HepG2 (cell line): ENCODE measurements around the gene TSPAN17. TPM values are rescaled to one million over a fixed set of nuclear protein-coding genes. Genes with fewer than 3 reads are reported as not detected.

Experiments used
- GFI1 ChIP-seq: sonication (generic); formaldehyde crosslinking; IDR thresholded peaks from 2 replicates; pipeline ENCODE4 v1.5.0; 2020; ENCODE audit warnings: missing genetic modification reagents, mild to moderate bottlenecking, borderline replicate concordance
- HDAC2 ChIP-seq: sonication (generic); formaldehyde crosslinking; IDR thresholded peaks from 2 replicates; pipeline ENCODE4 v1.4.0; 2020; ENCODE audit warnings: missing genetic modification reagents
- KDM3A ChIP-seq: IDR thresholded peaks from 2 replicates; pipeline ENCODE4 v1.6.1; 2018; ENCODE audit warnings: low read depth, missing compliant biosample characterization
- MEF2D ChIP-seq: sonication (generic); formaldehyde crosslinking; IDR thresholded peaks from 2 replicates; pipeline ENCODE4 v1.5.1; 2020; ENCODE audit warnings: mild to moderate bottlenecking, missing genetic modification reagents
- REXO4 ChIP-seq: sonication (generic); formaldehyde crosslinking; IDR thresholded peaks from 2 replicates; pipeline ENCODE4 v1.8.0; 2022; ENCODE audit warnings: missing genetic modification reagents, mild to moderate bottlenecking, borderline replicate concordance
- SOX6 ChIP-seq, 2 experiments: fragments of 450-650 bp in 1 of 2; sonication (generic) in 1 of 2; formaldehyde crosslinking in 1 of 2; IDR thresholded peaks; 2 replicates each; pipeline versions ENCODE4 v1.4.0 to v1.6.1; 2017 to 2020; ENCODE audit warnings: antibody characterized with exemption in 1 of 2, mild to moderate bottlenecking in 1 of 2, missing genetic modification reagents in 1 of 2
- THAP11 ChIP-seq: IDR thresholded peaks from 2 replicates; pipeline ENCODE4 v1.6.1; 2016; ENCODE audit warnings: missing biosample characterization, missing genetic modification reagents
- ZNF232 ChIP-seq: sonication (generic); formaldehyde crosslinking; IDR thresholded peaks from 2 replicates; pipeline ENCODE4 v1.4.0; 2020; ENCODE audit warnings: missing genetic modification reagents, borderline replicate concordance
- ZNF607 ChIP-seq: sonication (generic); formaldehyde crosslinking; IDR thresholded peaks from 2 replicates; pipeline ENCODE4 v1.5.1; 2020; ENCODE audit warnings: missing genetic modification reagents, mild to moderate bottlenecking, borderline replicate concordance
- ZNF619 ChIP-seq: sonication (generic); formaldehyde crosslinking; IDR thresholded peaks from 2 replicates; pipeline ENCODE4 v1.4.0; 2020; ENCODE audit warnings: mild to moderate bottlenecking, missing genetic modification reagents
- ZNF713 ChIP-seq: sonication (generic); formaldehyde crosslinking; IDR thresholded peaks from 2 replicates; pipeline ENCODE4 v1.4.0; 2020; ENCODE audit warnings: mild to moderate bottlenecking, missing genetic modification reagents
- polyA plus RNA-seq, 8 experiments: library from polyadenylated mRNA; depleted of rRNA in 3 of 8; stranded (reverse) in 7 of 8; unstranded in 1 of 8; fragments of >200 nt; fragmentation: Illumina TruSeq in 4 of 8; extraction: Trizol in 4 of 8; gene quantifications; 2 replicates each; pipeline versions ENCODE4 v1.2.1 to v1.2.3, GENCODE V29; 2011 to 2016; ENCODE audit warnings: low read depth in 4 of 8, missing spikeins in 1 of 8, mixed read lengths in 1 of 8; ENCODE audit not compliant: insufficient read depth in 1 of 8
- total RNA-seq, 5 experiments: library from RNA; depleted of rRNA; stranded (reverse); fragments of >200 nt; fragmentation: Illumina TruSeq; extraction: Trizol; gene quantifications; 2 replicates each; pipeline ENCODE4 v1.2.3, GENCODE V29; 2016; ENCODE audit warnings: low read depth in 1 of 5
- TF ChIP-seq, protein P1 (sequence below): sonication (generic); formaldehyde crosslinking; IDR thresholded peaks from 2 replicates; pipeline ENCODE4 v1.8.0; 2022; ENCODE audit warnings: missing genetic modification reagents, mild to moderate bottlenecking, borderline replicate concordance
- TF ChIP-seq, protein P2 (sequence below): fragments of 450-650 bp; IDR thresholded peaks from 2 replicates; pipeline ENCODE4 v1.6.1; 2016
- TF ChIP-seq, protein P3 (sequence below): sonication (generic); formaldehyde crosslinking; IDR thresholded peaks from 2 replicates; pipeline ENCODE4 v1.5.0; 2020; ENCODE audit warnings: mild to moderate bottlenecking, missing genetic modification reagents, borderline replicate concordance
- TF ChIP-seq, protein P4 (sequence below): IDR thresholded peaks from 2 replicates; pipeline ENCODE4 v1.6.1; 2012; ENCODE audit warnings: low read depth, low read length, improper control_type of control experiment
- TF ChIP-seq, protein P5 (sequence below): IDR thresholded peaks from 2 replicates; pipeline ENCODE4 v1.6.1; 2012; ENCODE audit warnings: low read length, improper control_type of control experiment

The TSPAN17 gene
- total and polyA plus RNA-seq, 2 of the 13 experiments (the other 11 are each of a cell fraction or from before 2014, with no cell fraction given): 11.5 to 15.0 TPM

DNA sequence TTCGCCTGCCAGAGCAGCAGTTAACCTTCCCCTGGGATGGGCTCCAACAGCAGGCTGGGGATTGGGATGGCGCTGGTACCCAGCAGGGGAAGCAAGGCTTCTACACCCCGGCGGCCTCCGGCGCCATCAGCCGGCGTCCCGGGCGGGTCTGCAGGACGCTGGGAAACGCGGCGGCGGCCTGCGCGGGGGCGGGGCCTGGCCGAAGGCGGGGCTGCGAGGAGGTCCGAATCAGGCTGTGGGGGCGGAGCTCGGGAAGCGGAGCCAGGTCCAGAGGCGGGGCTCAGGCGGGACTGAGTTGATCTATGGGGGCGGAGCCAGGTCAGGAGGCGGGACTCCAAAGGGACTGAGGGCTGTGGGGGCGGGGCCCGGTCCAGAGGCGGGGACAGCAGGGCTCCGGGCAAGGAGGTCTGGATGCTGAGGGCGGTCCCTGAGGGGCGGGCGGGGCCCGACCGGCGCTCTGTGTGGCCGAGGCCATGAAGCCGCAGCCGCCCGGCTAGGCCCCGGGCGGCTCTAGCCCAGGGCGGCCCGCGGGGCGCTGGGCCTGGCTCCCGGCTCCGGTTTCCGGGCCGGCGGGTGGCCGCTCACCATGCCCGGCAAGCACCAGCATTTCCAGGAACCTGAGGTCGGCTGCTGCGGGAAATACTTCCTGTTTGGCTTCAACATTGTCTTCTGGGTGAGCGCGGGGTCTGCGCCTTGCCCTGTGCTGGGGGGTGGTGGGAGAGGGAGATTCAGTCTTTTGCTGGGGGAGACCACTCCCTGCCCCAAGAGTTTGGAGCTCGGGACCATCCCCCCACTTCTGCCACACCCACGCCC, at the start of gene TSPAN17 (continued):
- TF ChIP-seq ZNF232 (CRISPR knock-in tag): no peak
- no peak for TF ChIP-seq KDM3A (CRISPR knock-in tag)
- TF ChIP-seq HDAC2 (CRISPR knock-in tag): no peak
- TF ChIP-seq, protein P1, sequence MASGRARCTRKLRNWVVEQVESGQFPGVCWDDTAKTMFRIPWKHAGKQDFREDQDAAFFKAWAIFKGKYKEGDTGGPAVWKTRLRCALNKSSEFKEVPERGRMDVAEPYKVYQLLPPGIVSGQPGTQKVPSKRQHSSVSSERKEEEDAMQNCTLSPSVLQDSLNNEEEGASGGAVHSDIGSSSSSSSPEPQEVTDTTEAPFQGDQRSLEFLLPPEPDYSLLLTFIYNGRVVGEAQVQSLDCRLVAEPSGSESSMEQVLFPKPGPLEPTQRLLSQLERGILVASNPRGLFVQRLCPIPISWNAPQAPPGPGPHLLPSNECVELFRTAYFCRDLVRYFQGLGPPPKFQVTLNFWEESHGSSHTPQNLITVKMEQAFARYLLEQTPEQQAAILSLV (CRISPR knock-in tag): no peak
- peak; percentile 19; the same call in 1 of the 2 replicates for TF ChIP-seq THAP11 (CRISPR knock-in tag)
- TF ChIP-seq, protein P2, sequence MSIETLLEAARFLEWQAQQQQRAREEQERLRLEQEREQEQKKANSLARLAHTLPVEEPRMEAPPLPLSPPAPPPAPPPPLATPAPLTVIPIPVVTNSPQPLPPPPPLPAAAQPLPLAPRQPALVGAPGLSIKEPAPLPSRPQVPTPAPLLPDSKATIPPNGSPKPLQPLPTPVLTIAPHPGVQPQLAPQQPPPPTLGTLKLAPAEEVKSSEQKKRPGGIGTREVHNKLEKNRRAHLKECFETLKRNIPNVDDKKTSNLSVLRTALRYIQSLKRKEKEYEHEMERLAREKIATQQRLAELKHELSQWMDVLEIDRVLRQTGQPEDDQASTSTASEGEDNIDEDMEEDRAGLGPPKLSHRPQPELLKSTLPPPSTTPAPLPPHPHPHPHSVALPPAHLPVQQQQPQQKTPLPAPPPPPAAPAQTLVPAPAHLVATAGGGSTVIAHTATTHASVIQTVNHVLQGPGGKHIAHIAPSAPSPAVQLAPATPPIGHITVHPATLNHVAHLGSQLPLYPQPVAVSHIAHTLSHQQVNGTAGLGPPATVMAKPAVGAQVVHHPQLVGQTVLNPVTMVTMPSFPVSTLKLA: no peak
- no peak for TF ChIP-seq SOX6 (IDR thresholded peaks at IDR 0.05)
- peak; percentile 31 for TF ChIP-seq SOX6 (CRISPR knock-in tag; IDR thresholded peaks at IDR 0.05)
- TF ChIP-seq, protein P3, sequence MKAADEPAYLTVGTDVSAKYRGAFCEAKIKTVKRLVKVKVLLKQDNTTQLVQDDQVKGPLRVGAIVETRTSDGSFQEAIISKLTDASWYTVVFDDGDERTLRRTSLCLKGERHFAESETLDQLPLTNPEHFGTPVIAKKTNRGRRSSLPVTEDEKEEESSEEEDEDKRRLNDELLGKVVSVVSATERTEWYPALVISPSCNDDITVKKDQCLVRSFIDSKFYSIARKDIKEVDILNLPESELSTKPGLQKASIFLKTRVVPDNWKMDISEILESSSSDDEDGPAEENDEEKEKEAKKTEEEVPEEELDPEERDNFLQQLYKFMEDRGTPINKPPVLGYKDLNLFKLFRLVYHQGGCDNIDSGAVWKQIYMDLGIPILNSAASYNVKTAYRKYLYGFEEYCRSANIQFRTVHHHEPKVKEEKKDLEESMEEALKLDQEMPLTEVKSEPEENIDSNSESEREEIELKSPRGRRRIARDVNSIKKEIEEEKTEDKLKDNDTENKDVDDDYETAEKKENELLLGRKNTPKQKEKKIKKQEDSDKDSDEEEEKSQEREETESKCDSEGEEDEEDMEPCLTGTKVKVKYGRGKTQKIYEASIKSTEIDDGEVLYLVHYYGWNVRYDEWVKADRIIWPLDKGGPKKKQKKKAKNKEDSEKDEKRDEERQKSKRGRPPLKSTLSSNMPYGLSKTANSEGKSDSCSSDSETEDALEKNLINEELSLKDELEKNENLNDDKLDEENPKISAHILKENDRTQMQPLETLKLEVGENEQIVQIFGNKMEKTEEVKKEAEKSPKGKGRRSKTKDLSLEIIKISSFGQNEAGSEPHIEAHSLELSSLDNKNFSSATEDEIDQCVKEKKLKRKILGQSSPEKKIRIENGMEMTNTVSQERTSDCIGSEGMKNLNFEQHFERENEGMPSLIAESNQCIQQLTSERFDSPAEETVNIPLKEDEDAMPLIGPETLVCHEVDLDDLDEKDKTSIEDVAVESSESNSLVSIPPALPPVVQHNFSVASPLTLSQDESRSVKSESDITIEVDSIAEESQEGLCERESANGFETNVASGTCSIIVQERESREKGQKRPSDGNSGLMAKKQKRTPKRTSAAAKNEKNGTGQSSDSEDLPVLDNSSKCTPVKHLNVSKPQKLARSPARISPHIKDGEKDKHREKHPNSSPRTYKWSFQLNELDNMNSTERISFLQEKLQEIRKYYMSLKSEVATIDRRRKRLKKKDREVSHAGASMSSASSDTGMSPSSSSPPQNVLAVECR (CRISPR knock-in tag): peak; percentile 36; the same call in 1 of the 2 replicates
- TF ChIP-seq MEF2D (CRISPR knock-in tag): no peak
- no peak; the same call in 1 of the 2 replicates for TF ChIP-seq GFI1 (CRISPR knock-in tag)
- TF ChIP-seq ZNF607 (CRISPR knock-in tag): no peak; the same call in 1 of the 2 replicates
- TF ChIP-seq ZNF713: no peak
- TF ChIP-seq, protein P4, sequence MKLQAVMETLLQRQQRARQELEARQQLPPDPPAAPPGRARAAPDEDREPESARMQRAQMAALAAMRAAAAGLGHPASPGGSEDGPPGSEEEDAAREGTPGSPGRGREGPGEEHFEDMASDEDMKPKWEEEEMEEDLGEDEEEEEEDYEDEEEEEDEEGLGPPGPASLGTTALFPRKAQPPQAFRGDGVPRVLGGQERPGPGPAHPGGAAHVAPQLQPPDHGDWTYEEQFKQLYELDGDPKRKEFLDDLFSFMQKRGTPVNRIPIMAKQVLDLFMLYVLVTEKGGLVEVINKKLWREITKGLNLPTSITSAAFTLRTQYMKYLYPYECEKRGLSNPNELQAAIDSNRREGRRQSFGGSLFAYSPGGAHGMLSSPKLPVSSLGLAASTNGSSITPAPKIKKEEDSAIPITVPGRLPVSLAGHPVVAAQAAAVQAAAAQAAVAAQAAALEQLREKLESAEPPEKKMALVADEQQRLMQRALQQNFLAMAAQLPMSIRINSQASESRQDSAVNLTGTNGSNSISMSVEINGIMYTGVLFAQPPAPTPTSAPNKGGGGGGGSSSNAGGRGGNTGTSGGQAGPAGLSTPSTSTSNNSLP: no peak
- no peak for TF ChIP-seq ZNF619 (CRISPR knock-in tag)
- no peak for TF ChIP-seq REXO4 (CRISPR knock-in tag)
- TF ChIP-seq, protein P5, sequence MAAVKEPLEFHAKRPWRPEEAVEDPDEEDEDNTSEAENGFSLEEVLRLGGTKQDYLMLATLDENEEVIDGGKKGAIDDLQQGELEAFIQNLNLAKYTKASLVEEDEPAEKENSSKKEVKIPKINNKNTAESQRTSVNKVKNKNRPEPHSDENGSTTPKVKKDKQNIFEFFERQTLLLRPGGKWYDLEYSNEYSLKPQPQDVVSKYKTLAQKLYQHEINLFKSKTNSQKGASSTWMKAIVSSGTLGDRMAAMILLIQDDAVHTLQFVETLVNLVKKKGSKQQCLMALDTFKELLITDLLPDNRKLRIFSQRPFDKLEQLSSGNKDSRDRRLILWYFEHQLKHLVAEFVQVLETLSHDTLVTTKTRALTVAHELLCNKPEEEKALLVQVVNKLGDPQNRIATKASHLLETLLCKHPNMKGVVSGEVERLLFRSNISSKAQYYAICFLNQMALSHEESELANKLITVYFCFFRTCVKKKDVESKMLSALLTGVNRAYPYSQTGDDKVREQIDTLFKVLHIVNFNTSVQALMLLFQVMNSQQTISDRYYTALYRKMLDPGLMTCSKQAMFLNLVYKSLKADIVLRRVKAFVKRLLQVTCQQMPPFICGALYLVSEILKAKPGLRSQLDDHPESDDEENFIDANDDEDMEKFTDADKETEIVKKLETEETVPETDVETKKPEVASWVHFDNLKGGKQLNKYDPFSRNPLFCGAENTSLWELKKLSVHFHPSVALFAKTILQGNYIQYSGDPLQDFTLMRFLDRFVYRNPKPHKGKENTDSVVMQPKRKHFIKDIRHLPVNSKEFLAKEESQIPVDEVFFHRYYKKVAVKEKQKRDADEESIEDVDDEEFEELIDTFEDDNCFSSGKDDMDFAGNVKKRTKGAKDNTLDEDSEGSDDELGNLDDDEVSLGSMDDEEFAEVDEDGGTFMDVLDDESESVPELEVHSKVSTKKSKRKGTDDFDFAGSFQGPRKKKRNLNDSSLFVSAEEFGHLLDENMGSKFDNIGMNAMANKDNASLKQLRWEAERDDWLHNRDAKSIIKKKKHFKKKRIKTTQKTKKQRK: no peak
